ENCODE measurements around the gene BOK.

The BOK gene

DNA sequence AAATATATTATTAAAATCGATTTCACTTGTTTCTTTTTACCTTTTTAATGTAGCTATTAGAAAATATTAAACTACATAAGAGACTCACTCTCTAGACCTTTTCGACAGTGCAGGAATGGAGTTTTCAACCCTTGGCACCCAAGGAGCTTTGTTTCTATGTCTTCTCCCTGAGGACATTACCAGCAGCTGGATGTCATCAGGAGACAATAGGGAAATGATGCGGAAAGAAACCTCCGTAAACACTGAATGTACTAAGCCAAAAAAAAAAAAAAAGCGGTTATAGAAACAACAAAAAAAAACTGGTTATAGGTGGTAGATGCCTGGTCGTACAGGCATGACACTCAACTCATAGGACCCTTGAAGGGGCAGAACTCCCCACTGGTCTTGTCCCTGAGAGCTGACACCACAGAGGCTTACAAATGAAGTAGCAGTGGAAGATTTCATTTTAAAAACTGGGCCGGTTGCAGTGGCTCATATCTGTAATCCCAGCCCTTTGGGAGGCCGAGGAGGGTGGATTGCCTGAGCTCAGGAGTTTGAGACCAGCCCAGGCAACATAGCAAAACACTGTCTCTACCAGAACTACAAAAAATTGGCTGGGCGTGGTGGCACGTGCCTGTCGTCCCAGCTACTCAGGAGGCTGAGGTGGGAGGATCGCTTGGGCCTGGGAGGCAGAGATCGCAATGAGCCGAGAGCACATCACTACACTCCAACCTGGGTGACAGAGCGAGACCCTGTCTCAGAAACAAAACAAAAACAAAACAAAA lies 54.7 kb downstream of the BOK start:
- TF ChIP-seq POLR2AphosphoS5 (IDR thresholded peaks at IDR 0.05; ENCODE audit: low read depth, low read length) (no peak), POLR2A (IDR thresholded peaks at IDR 0.05; ENCODE audit: low read depth, low read length) (no peak), TAF1 (IDR thresholded peaks at IDR 0.05; ENCODE audit: borderline replicate concordance, low read depth, low read length) (no peak)
- DNase-seq (ENCODE audit: insufficient read length) (no peak), FAIRE-seq (no peak)

DNA sequence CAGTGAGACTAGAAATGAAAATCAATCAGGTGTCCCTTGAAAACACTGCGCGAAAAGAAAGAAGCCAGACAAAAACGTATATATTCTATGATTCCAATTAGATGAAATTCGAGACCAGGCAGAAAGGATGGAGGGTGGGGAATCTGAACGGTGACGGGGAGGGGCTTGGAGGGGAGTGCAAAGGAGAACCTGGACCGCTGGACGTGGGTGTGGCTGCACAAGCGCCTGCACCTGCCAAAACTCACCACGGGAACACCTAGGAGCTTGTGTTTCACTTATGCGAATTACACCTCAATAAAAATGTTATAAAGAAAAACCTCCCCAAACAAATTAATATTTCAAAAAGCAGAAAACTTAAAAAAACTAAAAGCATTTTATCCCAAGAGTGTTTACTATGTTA lies 56.5 kb downstream of the BOK start:
- DNase-seq (ENCODE audit: insufficient read length) (no peak), FAIRE-seq (no peak)
- TF ChIP-seq POLR2A (IDR thresholded peaks at IDR 0.05; ENCODE audit: low read depth, low read length): no peak
- no peak for TF ChIP-seq POLR2AphosphoS5 (IDR thresholded peaks at IDR 0.05; ENCODE audit: low read depth, low read length)
- no peak for TF ChIP-seq TAF1 (IDR thresholded peaks at IDR 0.05; ENCODE audit: borderline replicate concordance, low read depth, low read length)

- TF ChIP-seq POLR2A (IDR thresholded peaks at IDR 0.05; ENCODE audit: low read depth, low read length) (no peak), TAF1 (IDR thresholded peaks at IDR 0.05; ENCODE audit: borderline replicate concordance, low read depth, low read length) (no peak), POLR2AphosphoS5 (IDR thresholded peaks at IDR 0.05; ENCODE audit: low read depth, low read length) (no peak)
- DNase-seq (ENCODE audit: insufficient read length) (no peak), FAIRE-seq (no peak)
These were observed 57.0 kb downstream of the BOK start for GRCh38 chr2:241615522-241616052.

DNA sequence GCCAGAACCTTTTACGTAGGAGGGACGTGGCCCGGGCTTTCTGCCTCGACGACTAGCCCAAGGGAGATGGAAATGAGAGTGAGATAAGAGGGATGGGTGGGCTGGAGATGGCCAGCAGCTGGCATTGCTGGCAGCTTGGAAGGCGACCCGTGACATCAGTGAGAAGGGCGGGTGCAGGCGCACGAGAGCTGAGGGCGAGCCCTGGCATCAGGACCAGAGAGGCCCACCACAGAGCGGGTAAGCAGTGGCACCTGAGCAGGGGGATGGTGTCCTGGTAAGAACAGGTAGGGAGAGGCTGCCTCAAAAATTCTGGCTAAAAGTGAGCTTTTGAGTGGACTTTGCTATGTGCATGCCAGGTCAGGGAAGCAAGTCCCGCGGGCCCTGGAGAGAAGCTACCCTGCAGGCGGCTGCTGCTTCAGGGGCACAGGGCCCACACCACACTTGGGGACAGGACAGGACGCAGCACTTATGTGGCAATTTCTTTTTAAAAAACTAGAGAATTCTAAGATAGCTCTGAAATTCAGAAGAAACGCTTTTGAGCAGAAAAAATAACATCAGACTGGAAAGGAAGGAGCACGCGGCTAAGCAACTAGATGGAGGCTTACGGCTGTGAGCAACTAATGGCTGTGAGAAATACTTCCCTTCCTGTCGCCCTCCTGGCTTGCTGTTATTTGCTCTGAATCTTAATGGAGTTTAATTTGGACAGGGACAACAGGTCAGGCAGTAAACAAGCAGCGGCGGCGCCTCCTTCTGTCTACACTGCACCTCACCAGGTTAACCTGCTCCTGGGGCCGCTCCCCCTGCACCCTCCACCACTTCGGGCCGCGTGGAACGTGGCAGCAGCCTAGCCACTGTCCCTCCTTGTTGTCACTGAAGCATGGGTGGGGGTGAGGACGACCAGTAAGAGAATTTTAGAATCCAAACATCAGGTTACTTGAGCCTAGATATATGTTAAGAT lies 57.9 kb downstream of the BOK start:
- DNase-seq (ENCODE audit: insufficient read length): no peak
- no peak for TF ChIP-seq TAF1 (IDR thresholded peaks at IDR 0.05; ENCODE audit: borderline replicate concordance, low read depth, low read length)
- no peak for TF ChIP-seq POLR2AphosphoS5 (IDR thresholded peaks at IDR 0.05; ENCODE audit: low read depth, low read length)
- TF ChIP-seq POLR2A (IDR thresholded peaks at IDR 0.05; ENCODE audit: low read depth, low read length): no peak
- FAIRE-seq: no peak

GRCh38 chr2:241617431-241618154 lies 59.0 kb downstream of the BOK start:
- DNase-seq (ENCODE audit: insufficient read length): no peak
- FAIRE-seq: peak; percentile 94
- TF ChIP-seq POLR2AphosphoS5 (IDR thresholded peaks at IDR 0.05; ENCODE audit: low read depth, low read length) (0 out of 2 replicates have a peak, but pooled peaks have one; percentile 24), POLR2A (IDR thresholded peaks at IDR 0.05; ENCODE audit: low read depth, low read length) (peak; percentile 47; the same call in 1 of the 2 replicates), TAF1 (IDR thresholded peaks at IDR 0.05; ENCODE audit: borderline replicate concordance, low read depth, low read length) (no peak)

DNA sequence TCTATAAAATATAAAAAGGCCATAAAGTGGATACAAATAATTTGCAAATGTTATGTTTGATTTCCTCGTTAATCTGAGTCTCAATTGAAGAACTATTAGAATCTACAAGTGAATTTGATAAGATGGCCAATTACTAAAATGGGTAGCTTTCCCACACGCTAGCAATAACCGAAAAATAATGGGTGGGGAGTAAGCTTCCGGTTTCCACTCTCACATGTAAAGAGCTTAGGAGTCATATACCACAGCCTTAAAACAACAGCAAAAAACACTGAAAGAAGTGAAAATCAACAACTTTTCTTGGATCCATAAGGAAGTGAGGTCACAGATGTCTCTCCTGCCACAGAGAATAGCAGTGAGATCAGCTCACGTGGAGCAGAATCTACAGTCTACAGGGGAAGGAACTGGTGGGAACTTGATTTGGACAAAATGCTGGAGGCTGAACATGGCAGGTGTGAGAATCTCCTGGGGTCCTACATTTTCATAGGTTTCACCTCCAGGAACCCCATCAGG lies 59.8 kb downstream of the BOK start:
- DNase-seq (ENCODE audit: insufficient read length) (no peak), FAIRE-seq (no peak)
- TF ChIP-seq TAF1 (IDR thresholded peaks at IDR 0.05; ENCODE audit: borderline replicate concordance, low read depth, low read length) (no peak), POLR2AphosphoS5 (IDR thresholded peaks at IDR 0.05; ENCODE audit: low read depth, low read length) (no peak), POLR2A (IDR thresholded peaks at IDR 0.05; ENCODE audit: low read depth, low read length) (no peak)

- DNase-seq (ENCODE audit: insufficient read length) (no peak), FAIRE-seq (no peak)
- TF ChIP-seq POLR2AphosphoS5 (IDR thresholded peaks at IDR 0.05; ENCODE audit: low read depth, low read length) (no peak), POLR2A (IDR thresholded peaks at IDR 0.05; ENCODE audit: low read depth, low read length) (no peak), TAF1 (IDR thresholded peaks at IDR 0.05; ENCODE audit: borderline replicate concordance, low read depth, low read length) (no peak)
These were observed 60.3 kb downstream of the BOK start for GRCh38 chr2:241618829-241619228.

GRCh38 chr2:241619597-241620418 lies 61.3 kb downstream of the BOK start:
- TF ChIP-seq TAF1 (IDR thresholded peaks at IDR 0.05; ENCODE audit: borderline replicate concordance, low read depth, low read length): no peak
- no peak for TF ChIP-seq POLR2AphosphoS5 (IDR thresholded peaks at IDR 0.05; ENCODE audit: low read depth, low read length)
- TF ChIP-seq POLR2A (IDR thresholded peaks at IDR 0.05; ENCODE audit: low read depth, low read length): no peak
- DNase-seq (ENCODE audit: insufficient read length) (no peak), FAIRE-seq (no peak)

- no peak for DNase-seq (ENCODE audit: insufficient read length)
- TF ChIP-seq POLR2A (IDR thresholded peaks at IDR 0.05; ENCODE audit: low read depth, low read length) (no peak), TAF1 (IDR thresholded peaks at IDR 0.05; ENCODE audit: borderline replicate concordance, low read depth, low read length) (no peak), POLR2AphosphoS5 (IDR thresholded peaks at IDR 0.05; ENCODE audit: low read depth, low read length) (no peak)
- no peak for FAIRE-seq
These were observed 61.8 kb downstream of the BOK start for GRCh38 chr2:241620419-241620769.

All from GM12892 (cell line).